ENCODE measurements around the gene SRI. TPM values are rescaled to one million over a fixed set of nuclear protein-coding genes. Genes with fewer than 3 reads are reported as not detected.

SRI gene
- total and polyA plus RNA-seq, 7 donors = 38.1 to 2,603 (median 80.9) TPM

DNA sequence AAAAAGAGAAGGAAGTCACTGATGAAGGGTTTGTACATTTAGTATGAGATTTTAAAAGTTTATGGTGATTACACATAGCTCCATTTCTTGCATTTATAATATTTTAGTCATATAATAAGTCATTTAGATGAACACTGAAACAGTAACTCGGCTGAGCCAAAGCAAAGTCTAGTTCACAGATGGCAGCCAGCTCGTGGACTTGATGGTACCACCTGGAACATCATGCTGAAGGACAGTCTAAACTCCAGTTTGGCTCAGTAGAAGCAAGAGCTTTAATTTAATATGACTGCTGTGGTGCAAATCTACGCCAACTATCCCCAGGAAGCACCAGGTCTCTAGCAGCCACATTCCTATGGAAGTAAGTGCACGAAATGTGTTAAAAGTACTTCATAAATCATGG lies 16.4 kb downstream of the SRI start:
- no peaks in the 10 kb centered on the region for H3K9me3 ChIP-seq
- H3K27ac ChIP-seq = no peak overlapping the region
- intact Hi-C loops (cut with DNase I) = no loop called here
- no peak for DNase-seq
- WGBS, 2 donors = 68 to 87% methylated on average over 4 of the region's 4 CpGs
- TF ChIP-seq EP300 (IDR thresholded peaks at IDR 0.05) (no peak), POLR2A (IDR thresholded peaks at IDR 0.05) (no peak), POLR2AphosphoS5 (IDR thresholded peaks at IDR 0.05) (no peak)
- TF ChIP-seq, protein P1, sequence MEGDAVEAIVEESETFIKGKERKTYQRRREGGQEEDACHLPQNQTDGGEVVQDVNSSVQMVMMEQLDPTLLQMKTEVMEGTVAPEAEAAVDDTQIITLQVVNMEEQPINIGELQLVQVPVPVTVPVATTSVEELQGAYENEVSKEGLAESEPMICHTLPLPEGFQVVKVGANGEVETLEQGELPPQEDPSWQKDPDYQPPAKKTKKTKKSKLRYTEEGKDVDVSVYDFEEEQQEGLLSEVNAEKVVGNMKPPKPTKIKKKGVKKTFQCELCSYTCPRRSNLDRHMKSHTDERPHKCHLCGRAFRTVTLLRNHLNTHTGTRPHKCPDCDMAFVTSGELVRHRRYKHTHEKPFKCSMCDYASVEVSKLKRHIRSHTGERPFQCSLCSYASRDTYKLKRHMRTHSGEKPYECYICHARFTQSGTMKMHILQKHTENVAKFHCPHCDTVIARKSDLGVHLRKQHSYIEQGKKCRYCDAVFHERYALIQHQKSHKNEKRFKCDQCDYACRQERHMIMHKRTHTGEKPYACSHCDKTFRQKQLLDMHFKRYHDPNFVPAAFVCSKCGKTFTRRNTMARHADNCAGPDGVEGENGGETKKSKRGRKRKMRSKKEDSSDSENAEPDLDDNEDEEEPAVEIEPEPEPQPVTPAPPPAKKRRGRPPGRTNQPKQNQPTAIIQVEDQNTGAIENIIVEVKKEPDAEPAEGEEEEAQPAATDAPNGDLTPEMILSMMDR (IDR thresholded peaks at IDR 0.05) = no peak
- H3K36me3 ChIP-seq = peaks cover 0 to 65% (median 21%) of the 10 kb centered on the region in 4 donors
- H3K4me1 ChIP-seq = no peaks in the 10 kb centered on the region
- H3K27me3 ChIP-seq = no peaks in the 10 kb centered on the region
- H3K4me3 ChIP-seq = no peak overlapping the region

DNA sequence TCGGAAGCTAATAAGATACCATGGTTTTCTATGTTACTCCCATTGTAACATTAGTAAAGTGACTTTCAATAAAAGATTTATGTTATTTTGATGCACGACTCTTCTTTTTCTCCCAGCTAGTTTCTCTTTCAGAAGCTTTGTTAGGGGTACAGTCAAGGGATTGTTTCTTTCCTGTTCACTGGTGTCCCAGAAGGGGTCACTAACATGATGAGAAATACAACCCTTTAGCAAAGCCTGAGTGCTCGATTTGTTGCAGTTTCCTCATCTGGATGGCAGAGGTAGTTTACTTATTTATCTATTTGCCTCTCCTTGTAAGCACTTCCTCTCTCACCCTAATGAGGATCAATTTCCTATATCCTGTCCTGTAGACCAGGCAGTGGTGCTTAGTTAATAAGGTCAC lies 17.0 kb downstream of the SRI start:
- Histone ChIP-seq H3K4me3 (no peak overlapping the region), H3K9me3 (no peaks in the 10 kb centered on the region), H3K4me1 (no peaks in the 10 kb centered on the region), H3K27me3 (no peaks in the 10 kb centered on the region), H3K36me3 (peaks cover 0 to 59% (median 15%) of the 10 kb centered on the region in 4 donors), H3K27ac (no peak overlapping the region)
- TF ChIP-seq, protein P1 (IDR thresholded peaks at IDR 0.05) = no peak
- TF ChIP-seq EP300 (IDR thresholded peaks at IDR 0.05) (no peak), POLR2AphosphoS5 (IDR thresholded peaks at IDR 0.05) (no peak), POLR2A (IDR thresholded peaks at IDR 0.05) (no peak)
- WGBS, 2 donors = 43 to 73% methylated on average over 3 of the region's 3 CpGs
- intact Hi-C loops (cut with DNase I) = no loop called here
- no peak for DNase-seq

DNA sequence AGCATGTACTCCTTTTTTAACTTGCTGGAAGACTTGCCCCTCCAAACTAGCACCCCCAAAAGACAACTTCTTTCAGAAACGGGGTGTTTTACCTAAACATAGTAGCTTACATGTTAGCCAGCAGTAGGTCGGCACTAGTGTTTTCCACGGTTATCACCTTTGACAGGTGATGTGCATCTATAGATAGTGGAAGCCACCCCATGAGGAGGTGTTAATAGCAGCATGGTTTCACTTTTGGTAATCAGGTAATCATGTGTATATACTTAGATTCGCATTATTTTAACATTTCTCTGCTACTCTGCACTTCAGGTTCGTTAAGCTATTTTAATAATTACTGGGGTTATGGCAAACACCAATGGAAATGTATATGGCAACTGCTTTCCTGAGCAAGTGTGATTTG lies 17.6 kb downstream of the SRI start:
- intact Hi-C loops (cut with DNase I) = no loop called here
- peaks cover 0 to 54% (median 10%) of the 10 kb centered on the region in 4 donors for H3K36me3 ChIP-seq
- H3K4me3 ChIP-seq = no peak overlapping the region
- DNase-seq = no peak
- no peak for TF ChIP-seq EP300 (IDR thresholded peaks at IDR 0.05)
- no peak for TF ChIP-seq POLR2AphosphoS5 (IDR thresholded peaks at IDR 0.05)
- TF ChIP-seq, protein P1 (IDR thresholded peaks at IDR 0.05) = no peak
- TF ChIP-seq POLR2A (IDR thresholded peaks at IDR 0.05) = no peak
- no peaks in the 10 kb centered on the region for H3K4me1 ChIP-seq
- no peaks in the 10 kb centered on the region for H3K9me3 ChIP-seq
- no peak overlapping the region for H3K27ac ChIP-seq
- WGBS, 2 donors = 63 to 77% methylated on average over 5 of the region's 5 CpGs
- no peaks in the 10 kb centered on the region for H3K27me3 ChIP-seq

DNA sequence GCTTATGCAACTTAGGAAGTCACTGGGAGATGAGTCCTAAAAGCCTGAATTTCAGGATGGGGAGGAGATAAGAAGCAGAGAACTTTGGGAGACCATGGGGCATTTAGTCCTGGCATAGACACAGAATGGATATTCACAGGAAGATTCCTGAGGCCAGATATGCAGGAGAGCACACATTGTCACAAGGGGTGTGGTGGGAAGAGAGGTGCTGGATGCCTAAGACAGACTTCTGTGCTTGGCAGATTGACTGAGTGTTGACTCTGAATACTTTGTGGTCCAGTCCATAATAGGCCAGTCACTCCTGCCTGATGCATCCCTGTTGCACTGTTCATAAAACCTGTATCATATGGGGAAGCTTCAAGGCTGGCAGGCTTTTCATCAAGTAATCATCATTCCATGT lies 18.5 kb downstream of the SRI start:
- H3K27ac ChIP-seq = no peak overlapping the region

More for the DNA sequence above, 18.5 kb downstream of the SRI start:
- intact Hi-C loops (cut with DNase I) = no loop called here
- no peak overlapping the region for H3K4me3 ChIP-seq
- DNase-seq = no peak
- peaks cover 0 to 44% (median 7%) of the 10 kb centered on the region in 4 donors for H3K36me3 ChIP-seq
- no peak for TF ChIP-seq EP300 (IDR thresholded peaks at IDR 0.05)
- no peak for TF ChIP-seq POLR2A (IDR thresholded peaks at IDR 0.05)
- TF ChIP-seq POLR2AphosphoS5 (IDR thresholded peaks at IDR 0.05) = no peak
- TF ChIP-seq, protein P1 (IDR thresholded peaks at IDR 0.05) = no peak
- H3K4me1 ChIP-seq = no peaks in the 10 kb centered on the region
- no peaks in the 10 kb centered on the region for H3K9me3 ChIP-seq
- no peaks in the 10 kb centered on the region for H3K27me3 ChIP-seq

All from sigmoid colon (tissue), 7 donors.